ENCODE measurements around the gene RALGDS. TPM values are rescaled to one million over a fixed set of nuclear protein-coding genes. Genes with fewer than 3 reads are reported as not detected.
A peak's percentile ranks its signal among the peaks of the same experiment; 100 is the strongest.

RALGDS gene
- total and polyA plus RNA-seq, 9 of the 15 experiments (the other 6 are each of a cell fraction or from before 2014, with no cell fraction given) = 0.75 to 43.3 (median 27.1) TPM

DNA sequence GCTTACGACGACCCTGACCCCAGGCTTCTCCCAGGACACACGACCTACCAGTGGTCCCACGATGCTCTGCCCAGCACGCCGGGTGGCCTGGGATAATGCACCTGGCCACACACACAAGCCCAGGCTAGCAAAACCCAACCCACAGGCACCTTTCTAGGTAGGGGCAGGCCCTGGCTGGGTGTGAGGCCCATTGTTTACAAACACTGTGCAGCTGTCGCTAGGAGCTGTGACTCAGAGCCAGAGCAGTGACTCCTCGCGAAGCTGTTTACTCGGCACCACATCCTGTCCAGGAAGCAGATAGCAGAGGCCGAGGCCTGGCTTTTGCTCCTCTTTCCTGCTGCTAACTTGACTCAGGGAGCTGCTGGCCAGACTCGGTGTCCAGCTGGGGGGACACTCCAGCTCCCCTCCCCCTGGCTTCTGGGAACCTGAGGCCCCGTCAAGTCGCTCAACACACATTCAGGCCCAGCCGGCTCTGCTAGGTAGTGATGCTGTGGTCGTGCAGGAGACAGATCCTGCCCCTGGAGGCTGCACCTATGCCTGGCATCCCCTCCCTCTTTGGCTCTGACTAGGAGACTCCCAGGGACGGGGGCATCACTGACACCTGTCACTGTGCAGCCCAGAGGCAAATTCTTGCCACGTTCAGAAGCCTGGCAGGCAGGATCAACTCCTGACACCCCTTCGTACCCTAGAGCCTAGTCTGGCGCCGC, 12.8 kb upstream of the RALGDS start (continued):
- TF ChIP-seq FOXK2 (conservative IDR thresholded peaks at IDR 0.05 in 1 of 2, IDR thresholded peaks at IDR 0.05 in 1 of 2; ENCODE audit: low read depth in 2 of 2) (peak; percentile 98 to 99), TCF7L2 (IDR thresholded peaks at IDR 0.05; ENCODE audit: low read depth, low read length) (no peak), FOXA3 (CRISPR knock-in tag; conservative IDR thresholded peaks at IDR 0.05 in 1 of 2, IDR thresholded peaks at IDR 0.05 in 1 of 2) (peak; percentile 97 to 99), BACH1 (tag; IDR thresholded peaks at IDR 0.05) (peak; percentile 60; the same call in 1 of the 2 replicates), SNIP1 (IDR thresholded peaks at IDR 0.05; ENCODE audit: low read depth) (no peak), NRF1 (conservative IDR thresholded peaks at IDR 0.05 in 1 of 2, IDR thresholded peaks at IDR 0.05 in 1 of 2) (peak; percentile 53 to 63)
- TF ChIP-seq, protein P1, sequence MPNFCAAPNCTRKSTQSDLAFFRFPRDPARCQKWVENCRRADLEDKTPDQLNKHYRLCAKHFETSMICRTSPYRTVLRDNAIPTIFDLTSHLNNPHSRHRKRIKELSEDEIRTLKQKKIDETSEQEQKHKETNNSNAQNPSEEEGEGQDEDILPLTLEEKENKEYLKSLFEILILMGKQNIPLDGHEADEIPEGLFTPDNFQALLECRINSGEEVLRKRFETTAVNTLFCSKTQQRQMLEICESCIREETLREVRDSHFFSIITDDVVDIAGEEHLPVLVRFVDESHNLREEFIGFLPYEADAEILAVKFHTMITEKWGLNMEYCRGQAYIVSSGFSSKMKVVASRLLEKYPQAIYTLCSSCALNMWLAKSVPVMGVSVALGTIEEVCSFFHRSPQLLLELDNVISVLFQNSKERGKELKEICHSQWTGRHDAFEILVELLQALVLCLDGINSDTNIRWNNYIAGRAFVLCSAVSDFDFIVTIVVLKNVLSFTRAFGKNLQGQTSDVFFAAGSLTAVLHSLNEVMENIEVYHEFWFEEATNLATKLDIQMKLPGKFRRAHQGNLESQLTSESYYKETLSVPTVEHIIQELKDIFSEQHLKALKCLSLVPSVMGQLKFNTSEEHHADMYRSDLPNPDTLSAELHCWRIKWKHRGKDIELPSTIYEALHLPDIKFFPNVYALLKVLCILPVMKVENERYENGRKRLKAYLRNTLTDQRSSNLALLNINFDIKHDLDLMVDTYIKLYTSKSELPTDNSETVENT (CRISPR knock-in tag; IDR thresholded peaks at IDR 0.05) = no peak
- TF ChIP-seq, protein P2, sequence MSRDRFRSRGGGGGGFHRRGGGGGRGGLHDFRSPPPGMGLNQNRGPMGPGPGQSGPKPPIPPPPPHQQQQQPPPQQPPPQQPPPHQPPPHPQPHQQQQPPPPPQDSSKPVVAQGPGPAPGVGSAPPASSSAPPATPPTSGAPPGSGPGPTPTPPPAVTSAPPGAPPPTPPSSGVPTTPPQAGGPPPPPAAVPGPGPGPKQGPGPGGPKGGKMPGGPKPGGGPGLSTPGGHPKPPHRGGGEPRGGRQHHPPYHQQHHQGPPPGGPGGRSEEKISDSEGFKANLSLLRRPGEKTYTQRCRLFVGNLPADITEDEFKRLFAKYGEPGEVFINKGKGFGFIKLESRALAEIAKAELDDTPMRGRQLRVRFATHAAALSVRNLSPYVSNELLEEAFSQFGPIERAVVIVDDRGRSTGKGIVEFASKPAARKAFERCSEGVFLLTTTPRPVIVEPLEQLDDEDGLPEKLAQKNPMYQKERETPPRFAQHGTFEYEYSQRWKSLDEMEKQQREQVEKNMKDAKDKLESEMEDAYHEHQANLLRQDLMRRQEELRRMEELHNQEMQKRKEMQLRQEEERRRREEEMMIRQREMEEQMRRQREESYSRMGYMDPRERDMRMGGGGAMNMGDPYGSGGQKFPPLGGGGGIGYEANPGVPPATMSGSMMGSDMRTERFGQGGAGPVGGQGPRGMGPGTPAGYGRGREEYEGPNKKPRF (IDR thresholded peaks at IDR 0.05; ENCODE audit: low read depth, low read length) = no peak
- TF ChIP-seq, protein P3, sequence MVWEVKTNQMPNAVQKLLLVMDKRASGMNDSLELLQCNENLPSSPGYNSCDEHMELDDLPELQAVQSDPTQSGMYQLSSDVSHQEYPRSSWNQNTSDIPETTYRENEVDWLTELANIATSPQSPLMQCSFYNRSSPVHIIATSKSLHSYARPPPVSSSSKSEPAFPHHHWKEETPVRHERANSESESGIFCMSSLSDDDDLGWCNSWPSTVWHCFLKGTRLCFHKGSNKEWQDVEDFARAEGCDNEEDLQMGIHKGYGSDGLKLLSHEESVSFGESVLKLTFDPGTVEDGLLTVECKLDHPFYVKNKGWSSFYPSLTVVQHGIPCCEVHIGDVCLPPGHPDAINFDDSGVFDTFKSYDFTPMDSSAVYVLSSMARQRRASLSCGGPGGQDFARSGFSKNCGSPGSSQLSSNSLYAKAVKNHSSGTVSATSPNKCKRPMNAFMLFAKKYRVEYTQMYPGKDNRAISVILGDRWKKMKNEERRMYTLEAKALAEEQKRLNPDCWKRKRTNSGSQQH (CRISPR knock-in tag; IDR thresholded peaks at IDR 0.05) = no peak
- TF ChIP-seq, protein P4, sequence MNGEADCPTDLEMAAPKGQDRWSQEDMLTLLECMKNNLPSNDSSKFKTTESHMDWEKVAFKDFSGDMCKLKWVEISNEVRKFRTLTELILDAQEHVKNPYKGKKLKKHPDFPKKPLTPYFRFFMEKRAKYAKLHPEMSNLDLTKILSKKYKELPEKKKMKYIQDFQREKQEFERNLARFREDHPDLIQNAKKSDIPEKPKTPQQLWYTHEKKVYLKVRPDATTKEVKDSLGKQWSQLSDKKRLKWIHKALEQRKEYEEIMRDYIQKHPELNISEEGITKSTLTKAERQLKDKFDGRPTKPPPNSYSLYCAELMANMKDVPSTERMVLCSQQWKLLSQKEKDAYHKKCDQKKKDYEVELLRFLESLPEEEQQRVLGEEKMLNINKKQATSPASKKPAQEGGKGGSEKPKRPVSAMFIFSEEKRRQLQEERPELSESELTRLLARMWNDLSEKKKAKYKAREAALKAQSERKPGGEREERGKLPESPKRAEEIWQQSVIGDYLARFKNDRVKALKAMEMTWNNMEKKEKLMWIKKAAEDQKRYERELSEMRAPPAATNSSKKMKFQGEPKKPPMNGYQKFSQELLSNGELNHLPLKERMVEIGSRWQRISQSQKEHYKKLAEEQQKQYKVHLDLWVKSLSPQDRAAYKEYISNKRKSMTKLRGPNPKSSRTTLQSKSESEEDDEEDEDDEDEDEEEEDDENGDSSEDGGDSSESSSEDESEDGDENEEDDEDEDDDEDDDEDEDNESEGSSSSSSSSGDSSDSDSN (IDR thresholded peaks at IDR 0.05; ENCODE audit: borderline replicate concordance in 1 of 2, low read depth in 2 of 2, low read length in 2 of 2) = 0 out of 4 replicates have a peak, but pooled peaks of 1 of the 2 experiments have one; percentile 72
- TF ChIP-seq, protein P5, sequence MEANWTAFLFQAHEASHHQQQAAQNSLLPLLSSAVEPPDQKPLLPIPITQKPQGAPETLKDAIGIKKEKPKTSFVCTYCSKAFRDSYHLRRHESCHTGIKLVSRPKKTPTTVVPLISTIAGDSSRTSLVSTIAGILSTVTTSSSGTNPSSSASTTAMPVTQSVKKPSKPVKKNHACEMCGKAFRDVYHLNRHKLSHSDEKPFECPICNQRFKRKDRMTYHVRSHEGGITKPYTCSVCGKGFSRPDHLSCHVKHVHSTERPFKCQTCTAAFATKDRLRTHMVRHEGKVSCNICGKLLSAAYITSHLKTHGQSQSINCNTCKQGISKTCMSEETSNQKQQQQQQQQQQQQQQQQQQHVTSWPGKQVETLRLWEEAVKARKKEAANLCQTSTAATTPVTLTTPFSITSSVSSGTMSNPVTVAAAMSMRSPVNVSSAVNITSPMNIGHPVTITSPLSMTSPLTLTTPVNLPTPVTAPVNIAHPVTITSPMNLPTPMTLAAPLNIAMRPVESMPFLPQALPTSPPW (CRISPR knock-in tag; IDR thresholded peaks at IDR 0.05) = peak; percentile 64; the same call in 1 of the 2 replicates
- TF ChIP-seq, protein P6, sequence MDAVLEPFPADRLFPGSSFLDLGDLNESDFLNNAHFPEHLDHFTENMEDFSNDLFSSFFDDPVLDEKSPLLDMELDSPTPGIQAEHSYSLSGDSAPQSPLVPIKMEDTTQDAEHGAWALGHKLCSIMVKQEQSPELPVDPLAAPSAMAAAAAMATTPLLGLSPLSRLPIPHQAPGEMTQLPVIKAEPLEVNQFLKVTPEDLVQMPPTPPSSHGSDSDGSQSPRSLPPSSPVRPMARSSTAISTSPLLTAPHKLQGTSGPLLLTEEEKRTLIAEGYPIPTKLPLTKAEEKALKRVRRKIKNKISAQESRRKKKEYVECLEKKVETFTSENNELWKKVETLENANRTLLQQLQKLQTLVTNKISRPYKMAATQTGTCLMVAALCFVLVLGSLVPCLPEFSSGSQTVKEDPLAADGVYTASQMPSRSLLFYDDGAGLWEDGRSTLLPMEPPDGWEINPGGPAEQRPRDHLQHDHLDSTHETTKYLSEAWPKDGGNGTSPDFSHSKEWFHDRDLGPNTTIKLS (IDR thresholded peaks at IDR 0.05; ENCODE audit: borderline replicate concordance, low read depth) = no peak; the same call in 1 of the 2 replicates
